Stomach smooth muscle (tissue), 2 donors: ENCODE data around the gene TALDO1.

Source experiments
- H3K27ac ChIP-seq: one replicate; pipeline ENCODE4 v1.7.0; 2013; ENCODE audit warnings: mild to moderate bottlenecking, low read length, inconsistent platforms
- H3K27me3 ChIP-seq, 2 donors: one replicate each; pipeline ENCODE4 v1.7.0; 2013; ENCODE audit warnings: low read length in 2 of 2; ENCODE audit not compliant: insufficient read depth in 2 of 2, control insufficient read depth in 1 of 2
- H3K36me3 ChIP-seq, 2 donors: one replicate each; pipeline ENCODE4 v1.7.0; 2013; ENCODE audit warnings: low read length in 2 of 2; ENCODE audit not compliant: control insufficient read depth in 2 of 2, insufficient read depth in 2 of 2
- H3K4me1 ChIP-seq: one replicate; pipeline ENCODE4 v1.7.0; 2013; ENCODE audit warnings: low read length; ENCODE audit not compliant: control insufficient read depth, insufficient read depth
- H3K4me3 ChIP-seq, 2 donors: one replicate each; pipeline ENCODE4 v1.7.0; 2013; ENCODE audit warnings: low read length in 2 of 2
- H3K9ac ChIP-seq, 2 donors: one replicate each; pipeline ENCODE4 v1.7.0; 2013; ENCODE audit warnings: low read length in 2 of 2, mild to moderate bottlenecking in 1 of 2
- H3K9me3 ChIP-seq, 2 donors: one replicate each; pipeline ENCODE4 v1.7.0; 2013; ENCODE audit warnings: low read length in 2 of 2; ENCODE audit not compliant: control insufficient read depth in 2 of 2
- donor health status: healthy.
- donor health status: Pancreatic carcinoma.

Gene TALDO1

DNA sequence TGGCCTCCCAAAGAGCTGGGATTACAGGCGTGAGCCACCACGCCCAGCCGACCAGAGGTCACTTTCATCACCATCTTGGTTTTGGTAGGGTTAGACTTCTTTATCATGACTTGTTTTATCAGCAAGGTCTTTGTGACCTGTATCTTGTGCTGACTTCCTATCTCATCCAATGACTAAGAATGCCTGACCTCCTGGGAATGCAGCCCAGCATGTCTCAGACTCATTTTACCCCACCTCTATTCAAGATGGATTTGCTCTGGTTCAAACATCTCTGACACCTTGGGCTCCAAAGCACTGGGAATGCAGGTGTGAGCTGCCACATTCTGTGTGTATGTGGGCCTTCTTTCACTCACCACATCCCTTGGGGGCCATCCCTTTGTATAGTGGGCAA lies 5.1 kb upstream of the TALDO1 start:
- Histone ChIP-seq H3K36me3 (no peaks in the 10 kb centered on the region), H3K9ac (no peak overlapping the region), H3K27me3 (peaks cover 0 to 3% of the 10 kb centered on the region in 2 donors), H3K4me1 (peaks cover 9% of the 10 kb centered on the region), H3K4me3 (no peak overlapping the region), H3K9me3 (no peaks in the 10 kb centered on the region), H3K27ac (no peak overlapping the region)

DNA sequence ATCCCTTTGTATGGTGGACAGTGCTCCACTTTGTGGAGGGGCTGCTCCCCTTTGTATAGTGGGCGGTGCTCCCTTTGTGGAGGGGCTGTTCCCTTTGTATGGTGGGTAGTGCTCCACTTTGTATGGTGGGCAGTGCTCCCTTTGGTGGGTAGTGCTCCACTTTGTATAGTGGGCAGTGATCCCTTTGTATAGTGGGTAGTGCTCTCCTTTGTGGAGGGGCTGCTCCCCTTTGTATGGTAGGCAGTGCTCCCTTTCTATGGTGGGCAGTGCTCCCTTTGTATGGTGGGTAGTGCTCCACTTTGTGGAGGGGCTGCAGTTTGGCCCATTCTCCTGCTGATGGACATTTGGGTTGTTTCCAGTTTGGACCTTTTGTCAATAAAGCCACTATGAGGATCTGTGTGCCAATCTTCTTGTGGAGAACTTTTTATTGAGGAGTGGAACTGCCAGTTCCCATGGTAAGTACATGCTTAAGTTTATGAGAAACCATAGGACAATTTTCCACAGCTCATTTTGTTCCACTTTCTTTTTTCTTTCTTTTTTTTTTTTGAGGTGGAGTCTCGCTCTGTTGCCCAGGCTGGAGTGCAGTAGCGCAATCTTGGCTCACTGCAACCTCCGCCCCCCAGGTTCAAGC lies 4.6 kb upstream of the TALDO1 start:
- H3K9me3 ChIP-seq = no peaks in the 10 kb centered on the region
- peaks cover 11% of the 10 kb centered on the region for H3K4me1 ChIP-seq
- no peaks in the 10 kb centered on the region for H3K27me3 ChIP-seq
- H3K4me3 ChIP-seq = no peak overlapping the region
- H3K27ac ChIP-seq = no peak overlapping the region
- no peak overlapping the region for H3K9ac ChIP-seq
- no peaks in the 10 kb centered on the region for H3K36me3 ChIP-seq

GRCh38 chr11:745428-745827 lies 1.8 kb upstream of the TALDO1 start:
- Histone ChIP-seq H3K4me1 (peaks cover 30% of the 10 kb centered on the region), H3K27me3 (no peaks in the 10 kb centered on the region), H3K27ac (no peak overlapping the region), H3K9me3 (no peaks in the 10 kb centered on the region), H3K9ac (no peak overlapping the region), H3K4me3 (no peak overlapping the region), H3K36me3 (no peaks in the 10 kb centered on the region)

- Histone ChIP-seq H3K4me1 (peaks cover 30% of the 10 kb centered on the region), H3K27me3 (no peaks in the 10 kb centered on the region), H3K4me3 (peak overlapping the region; percentile 69 to 83), H3K9ac (peak overlapping the region; percentile 60 to 63), H3K36me3 (no peaks in the 10 kb centered on the region), H3K27ac (peak overlapping the region; percentile 55), H3K9me3 (no peaks in the 10 kb centered on the region)
Measured at GRCh38 chr11:746289-747157, 741 bp upstream of the TALDO1 start.

GRCh38 chr11:748007-748359 lies 719 bp downstream of the TALDO1 start:
- no peaks in the 10 kb centered on the region for H3K9me3 ChIP-seq
- peak overlapping the region; percentile 60 to 68 for H3K9ac ChIP-seq
- no peak overlapping the region for H3K27ac ChIP-seq
- H3K36me3 ChIP-seq = peaks cover 0 to 3% of the 10 kb centered on the region in 2 donors
- peak overlapping the region; percentile 70 to 83 for H3K4me3 ChIP-seq
- H3K27me3 ChIP-seq = no peaks in the 10 kb centered on the region
- H3K4me1 ChIP-seq = peaks cover 30% of the 10 kb centered on the region

GRCh38 chr11:749731-750130 lies 2.5 kb downstream of the TALDO1 start:
- H3K4me1 ChIP-seq = peaks cover 30% of the 10 kb centered on the region
- H3K4me3 ChIP-seq = no peak overlapping the region
- H3K36me3 ChIP-seq = peaks cover 0 to 3% of the 10 kb centered on the region in 2 donors
- no peaks in the 10 kb centered on the region for H3K27me3 ChIP-seq
- H3K9me3 ChIP-seq = no peaks in the 10 kb centered on the region
- no peak overlapping the region for H3K27ac ChIP-seq
- H3K9ac ChIP-seq = no peak overlapping the region

DNA sequence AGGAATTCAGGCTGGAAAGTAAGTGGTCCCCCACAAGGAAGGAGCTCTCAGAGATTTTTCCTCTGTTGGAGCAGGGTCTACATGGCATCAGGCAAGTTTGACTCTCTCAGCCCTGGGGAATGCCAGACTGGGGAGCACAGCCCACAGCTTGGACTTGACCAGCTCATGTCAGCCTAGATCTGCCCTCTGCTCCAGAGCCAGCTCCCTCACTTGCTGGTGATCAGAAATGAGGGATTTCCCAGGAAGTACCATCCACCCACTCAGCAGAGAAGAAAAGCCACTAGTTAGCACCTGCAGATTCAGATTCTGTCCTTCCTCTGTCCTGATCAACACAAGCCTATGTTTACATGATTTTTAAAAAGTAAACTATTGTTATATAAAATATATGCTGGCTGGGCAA lies 13.0 kb downstream of the TALDO1 start:
- Histone ChIP-seq H3K36me3 (peaks cover 25 to 43% of the 10 kb centered on the region in 2 donors), H3K27ac (no peak overlapping the region), H3K4me1 (no peaks in the 10 kb centered on the region), H3K27me3 (no peaks in the 10 kb centered on the region), H3K9ac (no peak overlapping the region), H3K9me3 (no peaks in the 10 kb centered on the region), H3K4me3 (no peak overlapping the region)

DNA sequence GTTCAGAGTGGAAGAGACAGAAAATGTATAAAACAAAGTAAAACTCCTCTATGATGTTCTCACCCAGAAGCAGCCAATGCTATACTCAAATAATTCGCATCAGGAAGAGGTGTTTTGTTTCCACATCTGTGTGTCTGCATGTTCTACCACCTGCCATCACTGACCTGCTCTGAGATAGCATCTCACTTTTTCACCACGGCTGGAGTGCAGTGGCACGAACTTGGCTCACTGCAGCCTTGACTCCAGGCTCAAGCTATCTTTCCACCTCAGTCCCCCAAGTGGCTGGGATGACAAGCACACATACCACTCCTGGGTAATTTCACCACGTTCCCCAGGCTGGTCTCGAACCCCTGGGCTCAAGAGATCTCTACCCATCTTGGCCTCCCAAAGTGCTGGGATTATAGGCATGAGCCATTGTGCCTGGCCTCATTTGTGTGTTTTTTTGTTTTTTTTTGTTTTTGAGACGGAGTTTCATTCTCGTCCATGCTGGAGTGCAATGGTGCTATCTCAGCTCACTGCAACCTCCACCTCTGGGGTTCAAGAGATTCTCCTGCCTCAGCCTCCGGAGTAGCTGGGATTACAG lies 14.4 kb downstream of the TALDO1 start:
- Histone ChIP-seq H3K4me1 (no peaks in the 10 kb centered on the region), H3K9me3 (no peaks in the 10 kb centered on the region), H3K36me3 (peaks cover 27 to 39% of the 10 kb centered on the region in 2 donors), H3K9ac (no peak overlapping the region), H3K27me3 (no peaks in the 10 kb centered on the region), H3K27ac (no peak overlapping the region), H3K4me3 (no peak overlapping the region)

- H3K9me3 ChIP-seq = no peaks in the 10 kb centered on the region
- no peak overlapping the region for H3K9ac ChIP-seq
- H3K36me3 ChIP-seq = peaks cover 26 to 44% of the 10 kb centered on the region in 2 donors
- H3K4me1 ChIP-seq = no peaks in the 10 kb centered on the region
- H3K27me3 ChIP-seq = no peaks in the 10 kb centered on the region
- H3K27ac ChIP-seq = no peak overlapping the region
- no peak overlapping the region for H3K4me3 ChIP-seq
Measured at GRCh38 chr11:762421-763072, 15.3 kb downstream of the TALDO1 start.

- H3K9ac ChIP-seq = no peak overlapping the region
- H3K4me1 ChIP-seq = no peaks in the 10 kb centered on the region
- H3K9me3 ChIP-seq = no peaks in the 10 kb centered on the region
- no peaks in the 10 kb centered on the region for H3K27me3 ChIP-seq
- peaks cover 26 to 44% of the 10 kb centered on the region in 2 donors for H3K36me3 ChIP-seq
- no peak overlapping the region for H3K27ac ChIP-seq
- H3K4me3 ChIP-seq = no peak overlapping the region
Measured at GRCh38 chr11:763073-763463, 15.8 kb downstream of the TALDO1 start.
